Measurements from ENCODE around the gene AMOTL1. TPM values are rescaled to one million over a fixed set of nuclear protein-coding genes. Genes with fewer than 3 reads are reported as not detected.

Gene AMOTL1
- total and polyA plus RNA-seq, 5 donors from 2014 or later, result 0.20 to 0.67 (median 0.40) TPM; not detected in 1

- Mint-ChIP-seq H3K4me1 (peaks cover 0 to 7% (median 0%) of the 10 kb centered on the region in 4 donors), H3K4me3 (no peak overlapping the region), H3K27me3 (peaks cover 55% of the 10 kb centered on the region), H3K27ac (no peak overlapping the region), H3K9me3 (peaks cover 0 to 3% (median 0%) of the 10 kb centered on the region in 7 donors), H3K36me3 (no peaks in the 10 kb centered on the region)
- no peak for DNase-seq
- ATAC-seq (ENCODE audit: low read depth in 2 of 2), result no peak
- Histone ChIP-seq H3K27me3 (ENCODE audit: control insufficient read depth, insufficient read depth, low read length) (peaks cover 46% of the 10 kb centered on the region), H3K9me3 (ENCODE audit: control insufficient read depth in 2 of 2, low read length in 2 of 2) (peaks cover 0 to 2% of the 10 kb centered on the region in 2 experiments), H3K27ac (ENCODE audit: insufficient read depth, low read length, poor library complexity, severe bottlenecking) (no peak overlapping the region), H3K4me3 (ENCODE audit: low read depth, low read length) (no peak overlapping the region), H3K4me1 (ENCODE audit: control insufficient read depth, insufficient read depth, low read length, poor library complexity, severe bottlenecking) (no peaks in the 10 kb centered on the region), H3K36me3 (ENCODE audit: control insufficient read depth, insufficient read depth, low read length) (no peaks in the 10 kb centered on the region)
Observed at GRCh38 chr11:94773842-94774241, 5.7 kb downstream of the AMOTL1 start.

GRCh38 chr11:94774345-94774744 is 6.2 kb downstream of the AMOTL1 start:
- Histone ChIP-seq H3K27me3 (ENCODE audit: control insufficient read depth, insufficient read depth, low read length) (peaks cover 47% of the 10 kb centered on the region), H3K27ac (ENCODE audit: insufficient read depth, low read length, poor library complexity, severe bottlenecking) (no peak overlapping the region), H3K36me3 (ENCODE audit: control insufficient read depth, insufficient read depth, low read length) (no peaks in the 10 kb centered on the region), H3K4me1 (ENCODE audit: control insufficient read depth, insufficient read depth, low read length, poor library complexity, severe bottlenecking) (no peaks in the 10 kb centered on the region), H3K9me3 (ENCODE audit: control insufficient read depth in 2 of 2, low read length in 2 of 2) (peaks cover 0 to 2% of the 10 kb centered on the region in 2 experiments), H3K4me3 (ENCODE audit: low read depth, low read length) (no peak overlapping the region)
- Mint-ChIP-seq H3K27ac (no peak overlapping the region), H3K4me3 (no peak overlapping the region), H3K36me3 (no peaks in the 10 kb centered on the region), H3K9me3 (peaks cover 0 to 3% (median 0%) of the 10 kb centered on the region in 7 donors), H3K27me3 (peaks cover 50% of the 10 kb centered on the region), H3K4me1 (peaks cover 0 to 4% (median 0%) of the 10 kb centered on the region in 4 donors)
- DNase-seq (no peak), ATAC-seq (ENCODE audit: low read depth in 2 of 2) (no peak)

- DNase-seq, result no peak
- Mint-ChIP-seq H3K27me3 (peaks cover 36% of the 10 kb centered on the region), H3K36me3 (no peaks in the 10 kb centered on the region), H3K4me3 (no peak overlapping the region), H3K9me3 (peaks cover 0 to 3% (median 0%) of the 10 kb centered on the region in 7 donors), H3K4me1 (peaks cover 0 to 5% (median 3%) of the 10 kb centered on the region in 4 donors), H3K27ac (no peak overlapping the region)
- Histone ChIP-seq H3K27ac (ENCODE audit: insufficient read depth, low read length, poor library complexity, severe bottlenecking) (no peak overlapping the region), H3K4me1 (ENCODE audit: control insufficient read depth, insufficient read depth, low read length, poor library complexity, severe bottlenecking) (no peaks in the 10 kb centered on the region), H3K9me3 (ENCODE audit: control insufficient read depth in 2 of 2, low read length in 2 of 2) (peaks cover 0 to 2% of the 10 kb centered on the region in 2 experiments), H3K36me3 (ENCODE audit: control insufficient read depth, insufficient read depth, low read length) (no peaks in the 10 kb centered on the region), H3K4me3 (ENCODE audit: low read depth, low read length) (no peak overlapping the region), H3K27me3 (ENCODE audit: control insufficient read depth, insufficient read depth, low read length) (peaks cover 36% of the 10 kb centered on the region)
- ATAC-seq (ENCODE audit: low read depth in 2 of 2), result no peak
Observed at GRCh38 chr11:94775567-94776327, 7.6 kb downstream of the AMOTL1 start.

GRCh38 chr11:94776351-94777321 is 8.5 kb downstream of the AMOTL1 start:
- Mint-ChIP-seq H3K27ac (no peak overlapping the region), H3K4me3 (no peak overlapping the region), H3K27me3 (peaks cover 28% of the 10 kb centered on the region), H3K9me3 (peaks cover 0 to 3% (median 0%) of the 10 kb centered on the region in 7 donors), H3K36me3 (no peaks in the 10 kb centered on the region), H3K4me1 (peaks cover 0 to 9% (median 4%) of the 10 kb centered on the region in 4 donors)
- no peak overlapping the region for H3K27ac ChIP-seq (ENCODE audit: insufficient read depth, low read length, poor library complexity, severe bottlenecking)
- H3K27me3 ChIP-seq (ENCODE audit: control insufficient read depth, insufficient read depth, low read length), result peaks cover 33% of the 10 kb centered on the region
- H3K36me3 ChIP-seq (ENCODE audit: control insufficient read depth, insufficient read depth, low read length), result no peaks in the 10 kb centered on the region
- DNase-seq (no peak), ATAC-seq (ENCODE audit: low read depth in 2 of 2) (no peak)
- H3K4me1 ChIP-seq (ENCODE audit: control insufficient read depth, insufficient read depth, low read length, poor library complexity, severe bottlenecking), result no peaks in the 10 kb centered on the region
- peaks cover 0 to 2% of the 10 kb centered on the region in 2 experiments for H3K9me3 ChIP-seq (ENCODE audit: control insufficient read depth in 2 of 2, low read length in 2 of 2)
- no peak overlapping the region for H3K4me3 ChIP-seq (ENCODE audit: low read depth, low read length)

- DNase-seq, result no peak
- H3K27me3 Mint-ChIP-seq, result peaks cover 29% of the 10 kb centered on the region
- no peaks in the 10 kb centered on the region for H3K36me3 Mint-ChIP-seq
- no peak for ATAC-seq (ENCODE audit: low read depth in 2 of 2)
- H3K27ac Mint-ChIP-seq, result no peak overlapping the region
- Histone ChIP-seq H3K4me3 (ENCODE audit: low read depth, low read length) (peak overlapping the region; percentile 33), H3K9me3 (ENCODE audit: control insufficient read depth in 2 of 2, low read length in 2 of 2) (no peaks in the 10 kb centered on the region), H3K27me3 (ENCODE audit: control insufficient read depth, insufficient read depth, low read length) (peaks cover 24% of the 10 kb centered on the region), H3K4me1 (ENCODE audit: control insufficient read depth, insufficient read depth, low read length, poor library complexity, severe bottlenecking) (no peaks in the 10 kb centered on the region), H3K36me3 (ENCODE audit: control insufficient read depth, insufficient read depth, low read length) (no peaks in the 10 kb centered on the region), H3K27ac (ENCODE audit: insufficient read depth, low read length, poor library complexity, severe bottlenecking) (no peak overlapping the region)
- H3K4me3 Mint-ChIP-seq, result peak overlapping the region in 1 of 4 donors; percentile 25
- H3K4me1 Mint-ChIP-seq, result peaks cover 0 to 9% (median 4%) of the 10 kb centered on the region in 4 donors
- H3K9me3 Mint-ChIP-seq, result no peaks in the 10 kb centered on the region
Observed at GRCh38 chr11:94780432-94780831, 12.3 kb downstream of the AMOTL1 start.

GRCh38 chr11:94781837-94782236 is 13.7 kb downstream of the AMOTL1 start:
- Histone ChIP-seq H3K9me3 (ENCODE audit: control insufficient read depth in 2 of 2, low read length in 2 of 2) (no peaks in the 10 kb centered on the region), H3K27ac (ENCODE audit: insufficient read depth, low read length, poor library complexity, severe bottlenecking) (no peak overlapping the region), H3K27me3 (ENCODE audit: control insufficient read depth, insufficient read depth, low read length) (peaks cover 21% of the 10 kb centered on the region), H3K4me3 (ENCODE audit: low read depth, low read length) (no peak overlapping the region), H3K4me1 (ENCODE audit: control insufficient read depth, insufficient read depth, low read length, poor library complexity, severe bottlenecking) (no peaks in the 10 kb centered on the region), H3K36me3 (ENCODE audit: control insufficient read depth, insufficient read depth, low read length) (no peaks in the 10 kb centered on the region)
- ATAC-seq (ENCODE audit: low read depth in 2 of 2), result no peak
- H3K36me3 Mint-ChIP-seq, result no peaks in the 10 kb centered on the region
- no peak overlapping the region for H3K4me3 Mint-ChIP-seq
- H3K4me1 Mint-ChIP-seq, result peaks cover 0 to 9% (median 4%) of the 10 kb centered on the region in 4 donors
- H3K27ac Mint-ChIP-seq, result no peak overlapping the region
- no peak for DNase-seq
- no peaks in the 10 kb centered on the region for H3K9me3 Mint-ChIP-seq
- H3K27me3 Mint-ChIP-seq, result peaks cover 25% of the 10 kb centered on the region

- no peak for DNase-seq
- H3K27ac Mint-ChIP-seq, result no peak overlapping the region
- H3K4me1 ChIP-seq (ENCODE audit: control insufficient read depth, insufficient read depth, low read length, poor library complexity, severe bottlenecking), result no peaks in the 10 kb centered on the region
- H3K4me3 ChIP-seq (ENCODE audit: low read depth, low read length), result no peak overlapping the region
- peaks cover 25% of the 10 kb centered on the region for H3K27me3 Mint-ChIP-seq
- H3K9me3 ChIP-seq (ENCODE audit: control insufficient read depth in 2 of 2, low read length in 2 of 2), result no peaks in the 10 kb centered on the region
- H3K9me3 Mint-ChIP-seq, result peaks cover 0 to 2% (median 0%) of the 10 kb centered on the region in 7 donors
- peaks cover 21% of the 10 kb centered on the region for H3K27me3 ChIP-seq (ENCODE audit: control insufficient read depth, insufficient read depth, low read length)
- H3K36me3 ChIP-seq (ENCODE audit: control insufficient read depth, insufficient read depth, low read length), result no peaks in the 10 kb centered on the region
- ATAC-seq (ENCODE audit: low read depth in 2 of 2), result no peak
- peaks cover 0 to 9% (median 4%) of the 10 kb centered on the region in 4 donors for H3K4me1 Mint-ChIP-seq
- no peaks in the 10 kb centered on the region for H3K36me3 Mint-ChIP-seq
- H3K4me3 Mint-ChIP-seq, result no peak overlapping the region
- no peak overlapping the region for H3K27ac ChIP-seq (ENCODE audit: insufficient read depth, low read length, poor library complexity, severe bottlenecking)
Observed at GRCh38 chr11:94782446-94782845, 14.3 kb downstream of the AMOTL1 start.

All from CD4-positive, CD25-positive, alpha-beta regulatory T cell (primary cell).